Large intestine (tissue), 3 donors: ENCODE measurements around the gene AUTS2. TPM values are rescaled to one million over a fixed set of nuclear protein-coding genes. Genes with fewer than 3 reads are reported as not detected.

Experiments used
- DNase-seq, 2 donors: peaks; one replicate each; pipeline versions ENCODE4 v3.0.0 to v3.0.0-alpha.2; 2013
- H3K27ac ChIP-seq: one replicate; pipeline ENCODE4 v1.5.1; 2013; ENCODE audit warnings: low read length
- H3K27me3 ChIP-seq: 2 replicates; pipeline ENCODE4 v1.6.1; 2013; ENCODE audit warnings: low read length; ENCODE audit not compliant: control insufficient read depth, insufficient read depth
- H3K36me3 ChIP-seq: 2 replicates; pipeline ENCODE4 v1.6.1; 2013; ENCODE audit warnings: low read length; ENCODE audit not compliant: control insufficient read depth, insufficient read depth
- H3K4me1 ChIP-seq: one replicate; pipeline ENCODE4 v1.6.1; 2013; ENCODE audit warnings: low read length; ENCODE audit not compliant: control insufficient read depth, insufficient read depth
- H3K4me3 ChIP-seq: one replicate; pipeline ENCODE4 v1.5.1; 2013; ENCODE audit warnings: low read length
- H3K9me3 ChIP-seq: one replicate; pipeline ENCODE4 v1.6.1; 2013; ENCODE audit warnings: mild to moderate bottlenecking, low read depth, low read length, moderate library complexity; ENCODE audit not compliant: control insufficient read depth
- WGBS: methylation state at CpG from one replicate; pipeline ENCODE4 v1.1.5; 2013; ENCODE audit warnings: low lambda C conversion rate; ENCODE audit not compliant: insufficient coverage; 5-methylcytosine and 5-hydroxymethylcytosine counted together
- polyA plus RNA-seq: library from polyadenylated mRNA; unstranded; fragments of 120-200 nt; gene quantifications from one replicate; pipeline ENCODE4 v1.2.1, GENCODE V29; 2013

AUTS2 gene
- polyA plus RNA-seq, 1 donor: 51.3 TPM

DNA sequence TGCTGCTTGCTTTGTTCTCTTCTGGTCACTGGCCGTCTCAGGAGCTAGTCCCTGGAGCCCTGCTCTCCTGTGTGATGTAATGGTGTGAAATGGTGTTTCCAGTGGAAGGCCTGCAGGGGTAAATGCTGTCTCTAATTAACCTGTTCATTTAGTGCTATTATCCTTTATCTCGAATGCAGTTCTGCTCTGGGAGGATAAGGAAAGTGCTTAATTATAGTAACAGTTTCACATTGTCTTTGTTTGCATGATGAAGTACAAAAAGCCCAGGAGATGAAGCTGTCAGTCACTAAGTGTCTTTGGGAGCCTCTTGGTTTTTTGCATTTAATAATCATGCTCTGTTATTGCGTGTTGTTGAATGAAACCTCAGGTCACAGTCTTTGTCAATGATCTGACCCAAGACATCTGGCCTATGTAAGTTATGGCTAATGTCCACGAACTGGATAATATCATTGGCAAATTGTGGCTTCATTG lies 778.3 kb downstream of the AUTS2 start:
- no peaks in the 10 kb centered on the region for H3K9me3 ChIP-seq
- no peak overlapping the region for H3K27ac ChIP-seq
- H3K27me3 ChIP-seq: no peaks in the 10 kb centered on the region
- no peak overlapping the region for H3K4me3 ChIP-seq
- DNase-seq: no peak
- WGBS: no CpG with 5 or more reads among the region's 4 CpGs
- no peaks in the 10 kb centered on the region for H3K4me1 ChIP-seq
- H3K36me3 ChIP-seq: no peaks in the 10 kb centered on the region

DNA sequence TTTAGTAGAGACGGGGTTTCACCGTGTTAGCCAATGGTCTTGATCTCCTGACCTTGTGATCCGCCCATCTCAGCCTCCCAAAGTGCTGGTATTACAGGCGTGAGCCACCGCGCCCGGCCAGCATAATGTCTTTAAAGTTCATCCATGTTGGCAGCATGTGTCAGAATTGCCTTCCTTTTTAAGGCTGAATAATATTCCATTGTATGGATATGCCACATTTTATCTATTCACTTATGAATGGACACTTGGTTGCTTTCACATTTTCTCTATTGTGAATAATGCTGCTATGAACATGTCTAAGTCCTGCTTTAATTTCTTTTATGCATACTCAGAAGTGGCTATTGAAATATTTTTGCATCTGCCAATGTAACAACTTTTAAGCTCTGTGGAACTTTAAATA lies 779.7 kb downstream of the AUTS2 start:
- no peaks in the 10 kb centered on the region for H3K36me3 ChIP-seq
- no peak for DNase-seq
- H3K4me3 ChIP-seq: no peak overlapping the region
- no CpG with 5 or more reads among the region's 7 CpGs for WGBS
- no peaks in the 10 kb centered on the region for H3K9me3 ChIP-seq
- H3K4me1 ChIP-seq: no peaks in the 10 kb centered on the region
- no peaks in the 10 kb centered on the region for H3K27me3 ChIP-seq
- no peak overlapping the region for H3K27ac ChIP-seq

DNA sequence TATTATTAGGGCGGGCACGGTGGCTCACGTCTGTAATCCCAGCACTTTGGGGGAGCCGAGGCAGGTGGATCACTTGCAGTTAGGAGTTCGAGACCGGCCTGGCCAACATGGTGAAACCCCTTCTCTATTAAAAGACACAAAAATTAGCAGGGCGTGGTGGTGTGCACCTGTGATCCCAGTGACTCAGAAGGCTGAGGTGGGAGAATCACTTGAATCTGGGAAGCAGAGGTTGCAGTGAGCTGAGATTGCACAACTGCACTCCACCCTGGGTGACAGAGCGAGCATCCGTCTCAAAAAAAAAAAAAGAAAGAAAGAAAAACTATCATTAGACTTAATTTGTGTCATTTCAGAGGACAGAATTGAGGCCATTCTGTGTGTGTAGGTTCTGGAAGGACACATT lies 780.9 kb downstream of the AUTS2 start:
- H3K27me3 ChIP-seq: no peaks in the 10 kb centered on the region
- no peaks in the 10 kb centered on the region for H3K9me3 ChIP-seq
- no peaks in the 10 kb centered on the region for H3K4me1 ChIP-seq
- no peaks in the 10 kb centered on the region for H3K36me3 ChIP-seq
- no peak overlapping the region for H3K4me3 ChIP-seq
- H3K27ac ChIP-seq: no peak overlapping the region
- no peak for DNase-seq
- WGBS: no CpG with 5 or more reads among the region's 9 CpGs

DNA sequence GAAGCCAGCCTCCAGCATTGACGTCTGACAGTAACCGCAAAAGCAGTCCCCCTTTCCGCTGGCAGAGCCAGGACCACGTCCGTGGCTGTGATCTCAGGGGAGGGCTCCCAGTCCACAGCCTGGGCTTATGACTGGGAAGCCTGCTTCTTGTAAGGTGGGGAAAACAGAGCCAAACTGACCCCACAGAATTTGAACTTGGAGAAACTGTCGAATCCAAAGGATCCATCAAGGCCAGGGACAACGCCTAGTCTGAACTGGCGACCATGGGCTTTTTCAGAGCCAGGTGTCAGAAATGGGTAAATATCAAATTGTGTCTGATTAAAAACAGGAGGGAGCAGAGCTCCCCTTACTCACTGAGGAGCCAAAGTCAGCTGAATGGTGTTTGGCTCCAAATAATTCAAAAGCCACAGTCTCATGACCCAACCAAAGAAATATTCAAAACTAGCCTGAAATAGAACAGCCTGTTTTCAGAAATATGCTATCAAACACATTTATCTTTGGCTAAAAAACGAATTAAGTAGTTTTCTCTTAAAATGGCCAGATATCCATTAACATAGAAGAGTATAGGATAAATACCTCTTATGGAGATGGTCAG lies 782.2 kb downstream of the AUTS2 start:
- Histone ChIP-seq H3K27me3 (no peaks in the 10 kb centered on the region), H3K36me3 (no peaks in the 10 kb centered on the region), H3K27ac (no peak overlapping the region), H3K9me3 (no peaks in the 10 kb centered on the region), H3K4me1 (no peaks in the 10 kb centered on the region), H3K4me3 (no peak overlapping the region)
- DNase-seq: no peak
- 100% methylated on average over 1 of the region's 9 CpGs for WGBS

DNA sequence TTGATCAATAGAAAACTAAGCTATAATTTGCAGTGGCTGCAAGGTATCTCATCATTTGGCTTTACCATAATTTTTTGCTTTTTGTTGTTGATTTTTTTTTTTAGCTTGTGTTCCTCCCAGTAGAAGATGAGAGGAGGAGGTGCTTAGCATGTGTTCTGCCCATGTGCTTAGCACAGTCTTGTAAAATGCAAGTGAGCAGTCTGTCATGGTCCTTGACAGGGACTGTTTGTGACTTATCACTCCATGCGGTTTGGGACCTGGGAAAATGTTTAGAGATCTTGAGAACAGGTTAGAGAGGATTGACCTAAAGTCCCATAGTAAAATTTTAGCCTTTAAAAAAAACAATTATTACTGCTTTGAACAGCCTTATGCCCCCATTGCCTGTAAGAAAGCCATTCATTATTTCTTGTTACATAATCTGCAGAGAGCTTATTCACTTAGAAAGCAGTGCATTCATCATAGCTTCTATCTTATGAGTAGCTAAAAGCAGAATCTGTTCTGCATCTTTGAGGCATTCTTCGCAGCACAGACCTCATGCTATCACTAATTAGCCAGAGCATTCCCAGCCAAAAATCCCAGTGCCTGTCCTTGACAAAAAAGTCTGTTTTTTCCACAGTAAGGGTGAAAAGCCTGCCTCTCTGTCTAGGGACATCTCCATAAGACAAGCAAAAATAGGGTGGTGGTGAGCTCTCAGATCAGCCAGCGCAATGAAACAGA lies 784.9 kb downstream of the AUTS2 start:
- Histone ChIP-seq H3K4me1 (no peaks in the 10 kb centered on the region), H3K36me3 (no peaks in the 10 kb centered on the region), H3K9me3 (no peaks in the 10 kb centered on the region), H3K27ac (no peak overlapping the region), H3K4me3 (no peak overlapping the region), H3K27me3 (no peaks in the 10 kb centered on the region)
- no CpG with 5 or more reads among the region's 3 CpGs for WGBS
- no peak for DNase-seq

DNA sequence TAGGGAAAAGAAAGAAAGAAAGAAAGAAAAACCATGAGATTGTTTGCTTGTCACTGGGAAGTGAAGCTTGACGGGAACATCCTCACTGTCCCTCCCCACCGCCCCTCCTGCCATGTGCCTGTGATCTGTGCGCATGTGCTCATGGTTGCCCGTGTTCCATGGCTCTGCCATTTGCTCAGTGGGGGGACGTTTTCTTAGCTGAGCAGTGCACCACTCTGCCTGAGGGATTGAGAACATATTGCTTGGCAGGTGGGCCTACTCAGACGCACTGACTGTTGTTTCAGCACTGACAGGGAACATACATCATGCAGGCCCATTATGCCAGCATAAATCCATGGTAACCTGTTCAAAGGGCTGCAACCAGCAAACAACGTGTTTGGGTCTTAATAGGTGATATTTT lies 785.7 kb downstream of the AUTS2 start:
- Histone ChIP-seq H3K4me3 (no peak overlapping the region), H3K27ac (no peak overlapping the region), H3K4me1 (no peaks in the 10 kb centered on the region), H3K9me3 (no peaks in the 10 kb centered on the region), H3K36me3 (no peaks in the 10 kb centered on the region), H3K27me3 (no peaks in the 10 kb centered on the region)
- WGBS: 80% methylated on average over 1 of the region's 7 CpGs
- DNase-seq: no peak

DNA sequence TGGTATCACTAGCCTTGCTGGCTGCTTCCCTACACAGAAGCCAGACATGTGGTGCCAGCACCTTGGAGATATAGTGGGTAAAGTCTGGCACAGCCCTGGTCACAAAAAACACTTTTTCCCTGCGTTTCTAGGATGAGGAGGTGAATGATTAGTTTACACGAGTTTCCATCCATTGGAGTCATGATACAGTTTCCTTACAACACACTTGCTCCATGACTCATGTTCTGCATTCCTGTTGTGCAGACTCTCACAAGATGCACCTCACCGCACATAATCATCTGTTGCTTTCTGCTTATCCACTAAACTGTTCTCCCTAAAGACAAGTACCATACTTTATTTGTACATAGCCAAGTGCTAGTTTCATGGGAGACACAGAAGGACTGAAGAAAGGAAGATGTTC lies 786.6 kb downstream of the AUTS2 start:
- no peak for DNase-seq
- Histone ChIP-seq H3K4me3 (no peak overlapping the region), H3K27ac (no peak overlapping the region), H3K9me3 (no peaks in the 10 kb centered on the region), H3K36me3 (no peaks in the 10 kb centered on the region), H3K27me3 (no peaks in the 10 kb centered on the region), H3K4me1 (no peaks in the 10 kb centered on the region)
- 100% methylated on average over 1 of the region's 3 CpGs for WGBS

DNA sequence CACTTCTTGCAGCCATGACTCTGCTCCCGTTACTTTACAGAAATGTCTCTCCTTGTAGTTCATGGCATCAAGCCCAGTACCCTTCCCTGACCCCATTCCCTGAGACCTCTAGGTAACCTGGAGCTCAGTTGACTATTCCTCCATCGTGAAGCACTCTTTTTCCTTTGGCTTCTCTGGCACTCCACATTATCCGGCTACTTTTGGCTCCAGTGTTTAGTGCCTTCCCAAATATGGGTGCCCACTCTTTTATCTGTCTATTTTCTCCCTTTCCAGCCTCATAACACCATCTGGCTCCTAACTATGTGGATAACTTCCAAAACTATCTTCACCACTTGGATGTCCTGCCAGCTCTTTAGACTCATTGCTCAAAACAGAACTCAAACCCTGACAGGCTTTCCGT lies 788.9 kb downstream of the AUTS2 start:
- DNase-seq: no peak
- Histone ChIP-seq H3K27me3 (no peaks in the 10 kb centered on the region), H3K36me3 (no peaks in the 10 kb centered on the region), H3K9me3 (no peaks in the 10 kb centered on the region), H3K4me3 (no peak overlapping the region), H3K27ac (no peak overlapping the region), H3K4me1 (no peaks in the 10 kb centered on the region)
- 90% methylated on average over 2 of the region's 4 CpGs for WGBS

DNA sequence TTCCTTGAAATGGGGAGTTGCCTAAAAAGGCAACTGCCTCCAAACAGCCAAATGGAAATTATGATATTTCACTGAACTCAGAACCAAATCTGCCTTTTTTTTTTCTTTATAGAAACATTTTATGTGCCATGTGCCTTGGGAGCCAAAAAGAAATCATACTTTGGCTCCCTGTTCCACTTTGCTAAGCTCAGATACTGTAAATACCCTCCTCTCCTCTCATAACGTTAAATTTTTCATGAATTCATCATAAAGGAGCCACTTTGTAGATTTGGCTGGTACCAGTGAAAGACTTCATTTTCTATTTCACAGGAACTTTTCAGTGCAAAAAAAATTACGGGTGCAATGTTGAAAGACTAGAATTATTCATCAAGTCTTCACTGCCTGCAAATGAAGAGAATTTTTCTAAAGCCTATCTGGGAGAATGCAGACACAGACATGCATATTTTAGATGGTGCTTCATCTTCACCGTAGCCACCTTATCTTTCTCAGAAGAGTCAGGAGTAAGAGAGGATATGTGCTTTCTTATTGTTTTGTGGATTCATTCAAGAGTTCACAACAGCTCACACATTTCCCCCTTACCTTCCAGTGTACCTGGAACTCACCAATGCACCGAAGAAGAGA lies 791.4 kb downstream of the AUTS2 start:
- 100% methylated on average over 3 of the region's 4 CpGs for WGBS
- DNase-seq: no peak
- no peak overlapping the region for H3K27ac ChIP-seq
- no peaks in the 10 kb centered on the region for H3K36me3 ChIP-seq
- no peak overlapping the region for H3K4me3 ChIP-seq
- H3K4me1 ChIP-seq: no peaks in the 10 kb centered on the region
- H3K9me3 ChIP-seq: no peaks in the 10 kb centered on the region
- H3K27me3 ChIP-seq: no peaks in the 10 kb centered on the region

DNA sequence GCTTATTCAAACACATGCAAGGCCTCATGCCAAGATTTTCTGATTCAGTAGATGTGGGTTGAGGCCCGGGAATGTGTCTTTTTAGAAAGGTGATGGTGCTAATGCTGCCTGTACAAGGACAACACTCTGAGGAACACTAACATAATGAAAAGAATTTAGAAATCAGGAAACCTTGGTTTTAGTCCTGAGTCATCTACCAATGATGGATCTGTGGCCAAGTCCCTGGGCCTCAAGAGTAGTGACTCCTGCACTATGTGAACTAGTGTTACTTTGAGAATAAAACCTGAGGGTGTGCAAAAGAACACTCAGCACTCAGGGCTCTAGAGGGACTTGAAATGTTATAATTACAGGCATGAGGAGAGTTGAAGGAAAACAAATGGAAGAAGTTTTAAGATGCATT lies 792.0 kb downstream of the AUTS2 start:
- no peaks in the 10 kb centered on the region for H3K4me1 ChIP-seq
- no peaks in the 10 kb centered on the region for H3K9me3 ChIP-seq
- no peak overlapping the region for H3K4me3 ChIP-seq
- DNase-seq: no peak
- H3K27ac ChIP-seq: no peak overlapping the region
- H3K36me3 ChIP-seq: no peaks in the 10 kb centered on the region
- no CpG with 5 or more reads among the region's 1 CpG for WGBS
- no peaks in the 10 kb centered on the region for H3K27me3 ChIP-seq
